Esophagus muscularis mucosa (tissue), 4 donors: Measurements from ENCODE around the gene NUP88. TPM values are rescaled to one million over a fixed set of nuclear protein-coding genes. Genes with fewer than 3 reads are reported as not detected.

Experiments used
- DNase-seq: peaks from one replicate; pipeline ENCODE4 v3.0.0-alpha.2; 2017; ENCODE audit errors: extremely low spot score
- H3K27ac ChIP-seq, 4 donors: fragments of 200-600 bp; sonication (generic); replicated peaks in 1 of 4; 1 replicate in 3 of 4; 2 replicates in 1 of 4; pipeline ENCODE4 v1.5.1; 2016 to 2019; ENCODE audit warnings: mild to moderate bottlenecking in 1 of 4
- H3K27me3 ChIP-seq, 4 donors: fragments of 200-600 bp; sonication (generic); one replicate each; pipeline versions ENCODE4 v1.5.1 to v1.6.0; 2016 to 2019
- H3K36me3 ChIP-seq, 4 donors: fragments of 200-600 bp; sonication (generic); one replicate each; pipeline ENCODE4 v1.5.1; 2016 to 2019
- H3K4me1 ChIP-seq, 4 donors: fragments of 200-600 bp; sonication (generic); one replicate each; pipeline ENCODE4 v1.5.1; 2016 to 2019
- H3K4me3 ChIP-seq, 4 donors: fragments of 200-600 bp; sonication (generic); 1 replicate in 2 of 4; 2 replicates in 2 of 4; pipeline ENCODE4 v1.5.1; 2016 to 2019; ENCODE audit warnings: mild to moderate bottlenecking in 4 of 4, moderate library complexity in 1 of 4
- H3K9me3 ChIP-seq, 4 donors: fragments of 200-600 bp; sonication (generic); 1 replicate in 3 of 4; 2 replicates in 1 of 4; pipeline ENCODE4 v1.5.1; 2016 to 2019
- CTCF ChIP-seq, 3 experiments: fragments of 200-600 bp in 2 of 3; fragments of 450-650 bp in 1 of 3; sonication (generic) in 2 of 3; IDR thresholded peaks; one replicate each; pipeline ENCODE4 v1.5.1; 2017 to 2019; ENCODE audit warnings: antibody characterized with exemption in 3 of 3, mild to moderate bottlenecking in 2 of 3, moderate library complexity in 1 of 3
- EP300 ChIP-seq: sonication (generic); formaldehyde crosslinking; IDR thresholded peaks from one replicate; pipeline ENCODE4 v1.6.1; 2017; ENCODE audit warnings: antibody characterized with exemption
- POLR2A ChIP-seq: fragments of 450-650 bp; IDR thresholded peaks from one replicate; pipeline ENCODE4 v1.6.1; 2017; ENCODE audit warnings: antibody characterized with exemption, moderate library complexity, mild to moderate bottlenecking, low read depth
- POLR2AphosphoS5 ChIP-seq, 2 donors: sonication (generic); formaldehyde crosslinking; IDR thresholded peaks; one replicate each; pipeline ENCODE4 v1.6.1; 2017; ENCODE audit warnings: antibody characterized with exemption in 2 of 2
- WGBS: methylation state at CpG from one replicate; pipeline ENCODE4 v1.1.5; 2018; 5-methylcytosine and 5-hydroxymethylcytosine counted together
- intact Hi-C: fragments of 100-400 bp; cut with DNase I; formaldehyde crosslinking; loops from one replicate; pipeline ENCODE4 v1.15.1; 2023
- total RNA-seq, 4 donors: library from RNA; depleted of rRNA; stranded (reverse); fragments of >200 nt; gene quantifications; one replicate each; pipeline versions ENCODE4 v1.1.0 to v1.2.1, GENCODE V29; 2016

The NUP88 gene
- total RNA-seq, 4 donors from 2014 or later = 50.7 to 67.6 (median 61.2) TPM

GRCh38 chr17:5430413-5430999, 11.0 kb upstream of the NUP88 start:
- no peak for DNase-seq
- 90% methylated on average over 3 of the region's 3 CpGs for WGBS

GRCh38 chr17:5429191-5429887, 9.9 kb upstream of the NUP88 start:
- WGBS = 83% methylated on average over 3 of the region's 3 CpGs
- H3K27ac ChIP-seq = no peak overlapping the region
- no peak for DNase-seq
- H3K9me3 ChIP-seq = no peaks in the 10 kb centered on the region
- no peaks in the 10 kb centered on the region for H3K27me3 ChIP-seq
- H3K4me3 ChIP-seq = no peak overlapping the region
- TF ChIP-seq CTCF (IDR thresholded peaks at IDR 0.05) (no peak), POLR2AphosphoS5 (IDR thresholded peaks at IDR 0.05) (no peak), POLR2A (no peak), EP300 (no peak)
- H3K4me1 ChIP-seq = no peaks in the 10 kb centered on the region
- intact Hi-C loops = no loop called here
- peaks cover 43 to 100% (median 98%) of the 10 kb centered on the region in 4 donors for H3K36me3 ChIP-seq

More at GRCh38 chr17:5430413-5430999, 11.0 kb upstream of the NUP88 start:
- peaks cover 0 to 6% (median 0%) of the 10 kb centered on the region in 4 donors for H3K4me1 ChIP-seq
- H3K9me3 ChIP-seq = no peaks in the 10 kb centered on the region
- no peak overlapping the region for H3K27ac ChIP-seq
- no peak overlapping the region for H3K4me3 ChIP-seq
- intact Hi-C loops = no loop called here
- no peaks in the 10 kb centered on the region for H3K27me3 ChIP-seq
- TF ChIP-seq POLR2A = no peak
- TF ChIP-seq EP300 = no peak
- no peak for TF ChIP-seq POLR2AphosphoS5 (IDR thresholded peaks at IDR 0.05)
- TF ChIP-seq CTCF (IDR thresholded peaks at IDR 0.05) = no peak
- H3K36me3 ChIP-seq = peaks cover 47 to 100% (median 98%) of the 10 kb centered on the region in 4 donors

- WGBS = 76% methylated on average over 3 of the region's 3 CpGs
- TF ChIP-seq POLR2A = no peak
- no peak for TF ChIP-seq CTCF (IDR thresholded peaks at IDR 0.05)
- TF ChIP-seq EP300 = no peak
- no peak for TF ChIP-seq POLR2AphosphoS5 (IDR thresholded peaks at IDR 0.05)
- Histone ChIP-seq H3K27ac (no peak overlapping the region), H3K4me1 (peaks cover 7 to 18% (median 11%) of the 10 kb centered on the region in 4 donors), H3K36me3 (peaks cover 36 to 96% (median 96%) of the 10 kb centered on the region in 4 donors), H3K9me3 (no peaks in the 10 kb centered on the region), H3K4me3 (no peak overlapping the region), H3K27me3 (no peaks in the 10 kb centered on the region)
- DNase-seq = no peak
- intact Hi-C loops = no loop called here
Observed at GRCh38 chr17:5425826-5426225, 6.4 kb upstream of the NUP88 start.

GRCh38 chr17:5424909-5425308, 5.4 kb upstream of the NUP88 start:
- DNase-seq = no peak
- H3K4me1 ChIP-seq = peaks cover 11 to 24% (median 16%) of the 10 kb centered on the region in 4 donors
- no peak overlapping the region for H3K27ac ChIP-seq
- WGBS = 69% methylated on average over 1 of the region's 1 CpG
- no peaks in the 10 kb centered on the region for H3K27me3 ChIP-seq
- no peaks in the 10 kb centered on the region for H3K9me3 ChIP-seq
- H3K4me3 ChIP-seq = no peak overlapping the region
- H3K36me3 ChIP-seq = peaks cover 36 to 87% (median 87%) of the 10 kb centered on the region in 4 donors
- intact Hi-C loops = no loop called here
- TF ChIP-seq CTCF (IDR thresholded peaks at IDR 0.05) (no peak), EP300 (no peak), POLR2AphosphoS5 (IDR thresholded peaks at IDR 0.05) (no peak), POLR2A (no peak)
